Gastroesophageal sphincter (tissue), 4 donors: ENCODE results near the gene FOXO1. TPM values are rescaled to one million over a fixed set of nuclear protein-coding genes. Genes with fewer than 3 reads are reported as not detected.
A peak's percentile ranks its signal among the peaks of the same experiment; 100 is the strongest.

Experiments
- ATAC-seq: fragments of 150-250 bp; one replicate; pipeline ENCODE4 v1.9.1; 2016; ENCODE audit warnings: mild to moderate bottlenecking, moderate library complexity
- H3K27ac ChIP-seq, 4 donors: fragments of 200-600 bp; sonication (generic) in 3 of 4; 1 replicate in 3 of 4; 2 replicates in 1 of 4; pipeline ENCODE4 v1.5.1; 2016 to 2019
- H3K27me3 ChIP-seq: fragments of 200-600 bp; sonication (generic); one replicate; pipeline ENCODE4 v1.5.1; 2019
- H3K36me3 ChIP-seq, 2 donors: fragments of 200-600 bp; sonication (generic); one replicate each; pipeline ENCODE4 v1.5.1; 2019; ENCODE audit warnings: control low read depth in 1 of 2
- H3K4me1 ChIP-seq, 3 donors: fragments of 200-600 bp; sonication (generic); 1 replicate in 2 of 3; 2 replicates in 1 of 3; pipeline ENCODE4 v1.5.1; 2016 to 2019; ENCODE audit warnings: control low read depth in 2 of 3
- H3K4me3 ChIP-seq, 2 donors: fragments of 200-600 bp; sonication (generic); one replicate each; pipeline ENCODE4 v1.5.1; 2019; ENCODE audit warnings: mild to moderate bottlenecking in 1 of 2, moderate library complexity in 1 of 2
- H3K9me3 ChIP-seq, 3 donors: fragments of 200-600 bp; sonication (generic); one replicate each; pipeline ENCODE4 v1.5.1; 2017 to 2019; ENCODE audit warnings: control low read depth in 2 of 3
- CTCF ChIP-seq, 4 experiments: fragments of 200-600 bp in 2 of 4; fragments of 450-650 bp in 2 of 4; sonication (generic) in 1 of 4; IDR thresholded peaks; one replicate each; pipeline ENCODE4 v1.5.1; 2017 to 2019; ENCODE audit warnings: antibody characterized with exemption in 4 of 4, mild to moderate bottlenecking in 2 of 4, moderate library complexity in 2 of 4
- EP300 ChIP-seq: sonication (generic); formaldehyde crosslinking; IDR thresholded peaks from one replicate; pipeline ENCODE4 v1.6.1; 2017; ENCODE audit warnings: antibody characterized with exemption, mild to moderate bottlenecking
- POLR2A ChIP-seq, 2 donors: fragments of 450-650 bp; IDR thresholded peaks; one replicate each; pipeline ENCODE4 v1.6.1; 2017; ENCODE audit warnings: antibody characterized with exemption in 2 of 2, mild to moderate bottlenecking in 2 of 2, moderate library complexity in 1 of 2
- POLR2AphosphoS5 ChIP-seq: sonication (generic); formaldehyde crosslinking; IDR thresholded peaks from one replicate; pipeline ENCODE4 v1.6.1; 2017; ENCODE audit warnings: antibody characterized with exemption
- WGBS, 2 donors: methylation state at CpG; one replicate each; pipeline ENCODE4 v1.1.5; 2018; ENCODE audit warnings: low coverage in 1 of 2; 5-methylcytosine and 5-hydroxymethylcytosine counted together
- total RNA-seq, 4 donors: library from RNA; depleted of rRNA; stranded (reverse); fragments of >200 nt; gene quantifications; one replicate each; pipeline ENCODE4 v1.1.0, GENCODE V29; 2016

Gene FOXO1
- total RNA-seq, 4 donors from 2014 or later: 52.4 to 72.2 (median 59.5) TPM

- no peaks in the 10 kb centered on the region for H3K9me3 ChIP-seq
- H3K36me3 ChIP-seq: no peaks in the 10 kb centered on the region
- peak overlapping the region in 3 of 4 donors; percentile 1 to 33 (median 9) for H3K27ac ChIP-seq
- TF ChIP-seq POLR2A (IDR thresholded peaks at IDR 0.05) (no peak), POLR2AphosphoS5 (no peak), EP300 (no peak), CTCF (IDR thresholded peaks at IDR 0.05) (no peak)
- no peaks in the 10 kb centered on the region for H3K27me3 ChIP-seq
- no peak overlapping the region for H3K4me3 ChIP-seq
- H3K4me1 ChIP-seq: peaks cover 14 to 89% (median 56%) of the 10 kb centered on the region in 3 donors
- WGBS, 2 donors: 39 to 60% methylated on average over 3 to 4 of the region's 6 CpGs
- no peak for ATAC-seq
These were observed 26.2 kb downstream of the FOXO1 start for GRCh38 chr13:40640202-40640601.

GRCh38 chr13:40639221-40639681, 27.2 kb downstream of the FOXO1 start:
- H3K9me3 ChIP-seq: no peaks in the 10 kb centered on the region
- no peak overlapping the region for H3K4me3 ChIP-seq
- ATAC-seq: peak; percentile 83
- H3K4me1 ChIP-seq: peaks cover 9 to 89% (median 50%) of the 10 kb centered on the region in 3 donors
- no peak for TF ChIP-seq EP300
- TF ChIP-seq POLR2A (IDR thresholded peaks at IDR 0.05): no peak
- no peak for TF ChIP-seq CTCF (IDR thresholded peaks at IDR 0.05)
- no peak for TF ChIP-seq POLR2AphosphoS5
- no peaks in the 10 kb centered on the region for H3K36me3 ChIP-seq
- 21 to 36% methylated on average over 2 to 4 of the region's 4 CpGs for WGBS, 2 donors
- H3K27me3 ChIP-seq: no peaks in the 10 kb centered on the region
- peak overlapping the region in 3 of 4 donors; percentile 9 to 33 (median 29) for H3K27ac ChIP-seq

GRCh38 chr13:40637643-40638042, 28.8 kb downstream of the FOXO1 start:
- Histone ChIP-seq H3K4me3 (no peak overlapping the region), H3K9me3 (no peaks in the 10 kb centered on the region), H3K36me3 (no peaks in the 10 kb centered on the region), H3K27me3 (no peaks in the 10 kb centered on the region), H3K27ac (peak overlapping the region in 3 of 4 donors; percentile 1 to 9 (median 1)), H3K4me1 (peaks cover 9 to 86% (median 50%) of the 10 kb centered on the region in 3 donors)
- ATAC-seq: no peak
- TF ChIP-seq EP300 (no peak), CTCF (IDR thresholded peaks at IDR 0.05) (no peak), POLR2AphosphoS5 (no peak), POLR2A (IDR thresholded peaks at IDR 0.05) (no peak)
- 35 to 61% methylated on average over 4 to 5 of the region's 5 CpGs for WGBS, 2 donors

GRCh38 chr13:40635315-40635995, 31.0 kb downstream of the FOXO1 start:
- ATAC-seq: no peak

More at GRCh38 chr13:40635315-40635995, 31.0 kb downstream of the FOXO1 start:
- peaks cover 0 to 6% of the 10 kb centered on the region in 2 donors for H3K36me3 ChIP-seq
- no peak overlapping the region for H3K4me3 ChIP-seq
- no peak overlapping the region for H3K27ac ChIP-seq
- H3K27me3 ChIP-seq: no peaks in the 10 kb centered on the region
- H3K4me1 ChIP-seq: peaks cover 9 to 75% (median 41%) of the 10 kb centered on the region in 3 donors
- TF ChIP-seq CTCF (IDR thresholded peaks at IDR 0.05) (no peak), POLR2A (IDR thresholded peaks at IDR 0.05) (no peak), POLR2AphosphoS5 (no peak), EP300 (no peak)
- 18 to 21% methylated on average over 2 of the region's 5 CpGs for WGBS, 2 donors
- no peaks in the 10 kb centered on the region for H3K9me3 ChIP-seq
